ENCODE results near the gene ARMH2.

Gene ARMH2

GRCh38 chr6:24798740-24799540 is at the start of gene ARMH2:
Gene ARMH2 (minus strand): TSS chr6:24798917. CDS start chr6:24798857, 60 bp downstream.
- DNase-seq (ENCODE audit: low read depth, low spot score): no peak

GRCh38 chr6:24848461-24848860 is 49.7 kb upstream of the ARMH2 start:
- DNase-seq (ENCODE audit: low read depth, low spot score): no peak

GRCh38 chr6:24847402-24847801 is 48.7 kb upstream of the ARMH2 start:
- DNase-seq (ENCODE audit: low read depth, low spot score): no peak

- no peak for DNase-seq (ENCODE audit: low read depth, low spot score)
These were observed 46.9 kb upstream of the ARMH2 start for GRCh38 chr6:24845578-24845977.

- DNase-seq (ENCODE audit: low read depth, low spot score): no peak
These were observed 46.2 kb upstream of the ARMH2 start for GRCh38 chr6:24844903-24845302.

GRCh38 chr6:24844061-24844460 is 45.3 kb upstream of the ARMH2 start:
- DNase-seq (ENCODE audit: low read depth, low spot score): no peak

- no peak for DNase-seq (ENCODE audit: low read depth, low spot score)
These were observed 41.5 kb upstream of the ARMH2 start for GRCh38 chr6:24840187-24840586.

GRCh38 chr6:24838994-24839393 is 40.3 kb upstream of the ARMH2 start:
- no peak for DNase-seq (ENCODE audit: low read depth, low spot score)

GRCh38 chr6:24838081-24838480 is 39.4 kb upstream of the ARMH2 start:
- no peak for DNase-seq (ENCODE audit: low read depth, low spot score)

GRCh38 chr6:24836109-24836508 is 37.4 kb upstream of the ARMH2 start:
- no peak for DNase-seq (ENCODE audit: low read depth, low spot score)

- no peak for DNase-seq (ENCODE audit: low read depth, low spot score)
These were observed 35.1 kb upstream of the ARMH2 start for GRCh38 chr6:24833711-24834386.

- DNase-seq (ENCODE audit: low read depth, low spot score): no peak
These were observed 34.1 kb upstream of the ARMH2 start for GRCh38 chr6:24832794-24833193.

- no peak for DNase-seq (ENCODE audit: low read depth, low spot score)
These were observed 33.3 kb upstream of the ARMH2 start for GRCh38 chr6:24831771-24832716.

- no peak for DNase-seq (ENCODE audit: low read depth, low spot score)
These were observed 30.9 kb upstream of the ARMH2 start for GRCh38 chr6:24829657-24830056.

- DNase-seq (ENCODE audit: low read depth, low spot score): no peak
These were observed 29.3 kb upstream of the ARMH2 start for GRCh38 chr6:24827970-24828369.

- no peak for DNase-seq (ENCODE audit: low read depth, low spot score)
These were observed 28.4 kb upstream of the ARMH2 start for GRCh38 chr6:24827162-24827561.

- no peak for DNase-seq (ENCODE audit: low read depth, low spot score)
These were observed 26.5 kb upstream of the ARMH2 start for GRCh38 chr6:24825130-24825630.

- no peak for DNase-seq (ENCODE audit: low read depth, low spot score)
These were observed 25.6 kb upstream of the ARMH2 start for GRCh38 chr6:24824142-24824938.

GRCh38 chr6:24823185-24823584 is 24.5 kb upstream of the ARMH2 start:
- DNase-seq (ENCODE audit: low read depth, low spot score): no peak

GRCh38 chr6:24822696-24823095 is 24.0 kb upstream of the ARMH2 start:
- DNase-seq (ENCODE audit: low read depth, low spot score): no peak

- no peak for DNase-seq (ENCODE audit: low read depth, low spot score)
These were observed 23.2 kb upstream of the ARMH2 start for GRCh38 chr6:24821860-24822444.

Data from iPS DF 19.7 (cell line).